ENCODE measurements around the gene CFAP61. TPM values are rescaled to one million over a fixed set of nuclear protein-coding genes. Genes with fewer than 3 reads are reported as not detected.

The CFAP61 gene
- total RNA-seq, 1 experiment from 2014 or later: 0.19 TPM

DNA sequence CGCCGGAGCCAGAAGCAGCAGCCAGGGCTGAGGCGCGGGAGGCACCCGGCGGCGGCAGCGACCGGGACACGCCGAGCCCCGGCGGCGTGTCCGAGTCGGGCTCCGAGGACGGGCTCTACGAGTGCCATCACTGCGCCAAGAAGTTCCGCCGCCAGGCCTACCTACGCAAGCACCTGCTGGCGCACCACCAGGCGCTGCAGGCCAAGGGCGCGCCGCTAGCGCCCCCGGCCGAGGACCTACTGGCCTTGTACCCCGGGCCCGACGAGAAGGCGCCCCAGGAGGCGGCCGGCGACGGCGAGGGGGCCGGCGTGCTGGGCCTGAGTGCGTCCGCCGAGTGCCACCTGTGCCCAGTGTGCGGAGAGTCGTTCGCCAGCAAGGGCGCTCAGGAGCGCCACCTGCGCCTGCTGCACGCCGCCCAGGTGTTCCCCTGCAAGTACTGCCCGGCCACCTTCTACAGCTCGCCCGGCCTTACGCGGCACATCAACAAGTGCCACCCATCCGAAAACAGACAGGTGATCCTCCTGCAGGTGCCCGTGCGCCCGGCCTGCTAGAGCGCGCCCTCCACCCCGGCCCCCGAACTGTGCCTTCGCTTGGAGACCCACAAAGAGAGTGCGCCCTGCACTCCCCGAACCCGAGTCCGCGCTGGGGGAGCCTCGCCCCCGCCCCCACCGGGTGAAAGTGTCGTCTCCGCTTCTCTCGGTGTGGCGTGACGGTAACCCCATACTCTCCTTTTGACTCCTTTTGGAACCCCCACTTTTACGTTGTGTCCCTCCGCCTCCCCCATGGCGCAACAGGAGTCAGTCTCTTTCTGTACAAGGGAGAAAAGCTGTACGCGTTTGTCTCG is 317.1 kb downstream of the CFAP61 start:
- no peak overlapping the region for H3K4me3 ChIP-seq (ENCODE audit: low read length)

DNA sequence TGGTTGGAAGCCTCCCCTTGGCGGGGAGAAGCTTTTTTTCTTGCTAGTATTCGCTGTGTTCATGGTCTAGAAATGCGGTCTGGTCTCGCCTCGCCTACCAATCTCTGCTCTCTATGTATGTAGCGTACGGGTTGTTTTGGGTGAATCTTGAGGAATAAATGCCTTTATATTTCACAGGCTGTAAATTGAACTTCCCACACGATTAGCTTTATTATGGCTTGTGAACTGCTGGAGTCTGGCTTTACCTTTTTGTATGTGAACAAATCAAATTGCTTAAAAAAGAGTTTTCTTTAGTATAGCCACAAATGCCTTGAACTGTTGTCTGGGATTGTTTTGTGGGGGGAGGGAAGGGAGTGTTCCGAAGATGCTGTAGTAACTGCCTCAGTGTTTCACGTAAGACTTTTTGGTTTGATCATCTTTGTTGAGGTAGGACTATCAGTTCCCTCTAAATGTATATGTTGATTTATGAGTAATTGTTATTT is 317.8 kb downstream of the CFAP61 start:
- H3K4me3 ChIP-seq (ENCODE audit: low read length): no peak overlapping the region
- no peak overlapping the region for H2AFZ ChIP-seq (ENCODE audit: low read length)
- H3K9ac ChIP-seq (ENCODE audit: low read length): no peak overlapping the region
- H3K79me2 ChIP-seq (ENCODE audit: low read length): no peaks in the 10 kb centered on the region
- no peaks in the 10 kb centered on the region for H3K36me3 ChIP-seq (ENCODE audit: insufficient read depth, low read length)
- no peak for DNase-seq
- H3K4me2 ChIP-seq (ENCODE audit: low read depth, low read length, poor library complexity, severe bottlenecking): no peak overlapping the region
- H3K27ac ChIP-seq (ENCODE audit: low read length): no peak overlapping the region
- H3K9me3 ChIP-seq (ENCODE audit: low read length): no peaks in the 10 kb centered on the region
- H4K20me1 ChIP-seq (ENCODE audit: insufficient read depth, low read depth, low read length): no peaks in the 10 kb centered on the region
- H3K4me1 ChIP-seq (ENCODE audit: low read length): no peaks in the 10 kb centered on the region
- no peaks in the 10 kb centered on the region for H3K9me2 ChIP-seq (replicated peaks; ENCODE audit: insufficient read depth, low read length)
- H3K27me3 ChIP-seq (ENCODE audit: low read length): no peaks in the 10 kb centered on the region

More for the DNA sequence above, 317.1 kb downstream of the CFAP61 start:
- Histone ChIP-seq H3K27me3 (ENCODE audit: low read length) (no peaks in the 10 kb centered on the region), H3K9me3 (ENCODE audit: low read length) (no peaks in the 10 kb centered on the region), H3K9me2 (replicated peaks; ENCODE audit: insufficient read depth, low read length) (no peaks in the 10 kb centered on the region), H4K20me1 (ENCODE audit: insufficient read depth, low read depth, low read length) (no peaks in the 10 kb centered on the region), H3K4me1 (ENCODE audit: low read length) (no peaks in the 10 kb centered on the region), H2AFZ (ENCODE audit: low read length) (no peak overlapping the region), H3K27ac (ENCODE audit: low read length) (no peak overlapping the region), H3K79me2 (ENCODE audit: low read length) (no peaks in the 10 kb centered on the region), H3K36me3 (ENCODE audit: insufficient read depth, low read length) (no peaks in the 10 kb centered on the region), H3K9ac (ENCODE audit: low read length) (no peak overlapping the region), H3K4me2 (ENCODE audit: low read depth, low read length, poor library complexity, severe bottlenecking) (no peak overlapping the region)
- DNase-seq: no peak

DNA sequence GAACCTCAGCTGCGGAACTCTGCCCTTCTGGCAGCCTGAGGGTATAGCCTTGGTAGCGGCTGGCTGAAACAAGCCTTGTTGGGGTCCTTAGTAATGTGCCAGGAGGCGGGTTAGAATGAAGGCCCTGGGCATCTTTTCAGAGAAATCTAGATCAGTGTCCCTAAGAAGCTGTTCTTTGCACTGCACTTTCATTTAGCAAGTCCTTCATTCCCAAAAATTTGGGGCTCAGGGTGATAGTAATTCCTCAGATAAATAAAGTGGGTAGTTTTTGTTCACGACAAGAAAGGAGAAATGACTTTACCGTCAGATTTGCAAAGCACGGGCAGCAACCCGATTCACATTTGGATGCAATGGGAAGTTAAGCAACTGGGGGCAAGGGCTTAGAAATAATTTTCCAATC is 318.8 kb downstream of the CFAP61 start:
- no peak overlapping the region for H3K9ac ChIP-seq (ENCODE audit: low read length)
- H2AFZ ChIP-seq (ENCODE audit: low read length): no peak overlapping the region
- no peak for DNase-seq
- no peaks in the 10 kb centered on the region for H3K9me3 ChIP-seq (ENCODE audit: low read length)
- no peaks in the 10 kb centered on the region for H3K36me3 ChIP-seq (ENCODE audit: insufficient read depth, low read length)
- no peaks in the 10 kb centered on the region for H4K20me1 ChIP-seq (ENCODE audit: insufficient read depth, low read depth, low read length)
- no peak overlapping the region for H3K4me2 ChIP-seq (ENCODE audit: low read depth, low read length, poor library complexity, severe bottlenecking)
- no peaks in the 10 kb centered on the region for H3K9me2 ChIP-seq (replicated peaks; ENCODE audit: insufficient read depth, low read length)
- H3K4me3 ChIP-seq (ENCODE audit: low read length): no peak overlapping the region
- H3K4me1 ChIP-seq (ENCODE audit: low read length): no peaks in the 10 kb centered on the region
- no peaks in the 10 kb centered on the region for H3K79me2 ChIP-seq (ENCODE audit: low read length)
- H3K27ac ChIP-seq (ENCODE audit: low read length): no peak overlapping the region
- H3K27me3 ChIP-seq (ENCODE audit: low read length): no peaks in the 10 kb centered on the region

DNA sequence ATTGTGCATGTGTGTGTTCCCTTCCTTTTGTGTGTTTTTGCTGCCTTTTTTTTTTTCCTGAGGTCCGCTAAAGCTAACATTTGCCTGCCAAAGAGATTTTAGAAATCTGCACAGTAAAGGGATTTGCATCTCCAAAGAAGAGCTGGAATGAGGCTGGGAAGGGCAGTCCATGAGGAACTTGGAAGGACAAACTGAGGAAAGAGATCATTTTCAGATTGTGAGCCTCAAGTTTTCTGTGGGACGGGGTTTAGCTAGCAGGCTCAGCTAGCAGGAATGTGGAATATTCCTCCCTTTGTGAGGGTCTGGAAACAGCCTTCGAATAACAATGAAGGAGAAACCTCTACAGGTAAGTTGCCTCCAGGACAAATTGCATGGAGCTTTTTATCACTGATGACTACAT is 319.3 kb downstream of the CFAP61 start:
- Histone ChIP-seq H3K9me3 (ENCODE audit: low read length) (no peaks in the 10 kb centered on the region), H3K4me3 (ENCODE audit: low read length) (no peak overlapping the region), H3K9ac (ENCODE audit: low read length) (no peak overlapping the region), H3K4me2 (ENCODE audit: low read depth, low read length, poor library complexity, severe bottlenecking) (no peak overlapping the region), H3K79me2 (ENCODE audit: low read length) (no peaks in the 10 kb centered on the region), H4K20me1 (ENCODE audit: insufficient read depth, low read depth, low read length) (no peaks in the 10 kb centered on the region), H3K4me1 (ENCODE audit: low read length) (no peaks in the 10 kb centered on the region), H3K9me2 (replicated peaks; ENCODE audit: insufficient read depth, low read length) (no peaks in the 10 kb centered on the region), H3K27me3 (ENCODE audit: low read length) (no peaks in the 10 kb centered on the region), H3K27ac (ENCODE audit: low read length) (no peak overlapping the region), H2AFZ (ENCODE audit: low read length) (no peak overlapping the region), H3K36me3 (ENCODE audit: insufficient read depth, low read length) (no peaks in the 10 kb centered on the region)
- no peak for DNase-seq

DNA sequence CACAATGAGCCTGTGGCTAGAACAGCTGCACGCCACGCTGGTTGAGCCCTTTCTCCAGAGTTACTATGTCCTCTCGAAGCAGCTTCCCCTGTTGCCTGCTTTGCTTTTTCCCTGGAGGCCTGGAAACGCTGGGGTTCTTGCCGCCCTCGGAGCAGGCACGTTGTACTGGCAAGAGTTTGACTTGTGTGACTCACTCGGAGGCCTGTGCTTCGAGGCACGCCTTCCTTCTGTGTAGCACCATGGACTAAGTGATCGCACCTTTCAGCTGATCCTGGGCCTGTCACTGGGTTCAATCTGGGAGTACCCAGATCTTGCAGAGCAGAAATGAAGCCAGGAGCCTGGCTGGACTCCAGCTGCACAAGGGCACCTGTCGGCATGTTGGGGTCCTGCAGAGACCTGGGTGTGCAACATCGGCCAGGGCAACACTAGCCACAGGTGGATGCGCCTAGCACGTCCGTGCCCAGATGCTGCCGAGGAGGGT is 320.8 kb downstream of the CFAP61 start:
- Histone ChIP-seq H3K36me3 (ENCODE audit: insufficient read depth, low read length) (no peaks in the 10 kb centered on the region), H3K9me2 (replicated peaks; ENCODE audit: insufficient read depth, low read length) (no peaks in the 10 kb centered on the region), H3K9me3 (ENCODE audit: low read length) (no peaks in the 10 kb centered on the region), H3K27me3 (ENCODE audit: low read length) (no peaks in the 10 kb centered on the region), H3K4me3 (ENCODE audit: low read length) (no peak overlapping the region), H3K79me2 (ENCODE audit: low read length) (no peaks in the 10 kb centered on the region), H3K4me2 (ENCODE audit: low read depth, low read length, poor library complexity, severe bottlenecking) (no peak overlapping the region), H2AFZ (ENCODE audit: low read length) (no peak overlapping the region), H3K9ac (ENCODE audit: low read length) (no peak overlapping the region), H3K27ac (ENCODE audit: low read length) (no peak overlapping the region), H3K4me1 (ENCODE audit: low read length) (no peaks in the 10 kb centered on the region), H4K20me1 (ENCODE audit: insufficient read depth, low read depth, low read length) (no peaks in the 10 kb centered on the region)
- no peak for DNase-seq

DNA sequence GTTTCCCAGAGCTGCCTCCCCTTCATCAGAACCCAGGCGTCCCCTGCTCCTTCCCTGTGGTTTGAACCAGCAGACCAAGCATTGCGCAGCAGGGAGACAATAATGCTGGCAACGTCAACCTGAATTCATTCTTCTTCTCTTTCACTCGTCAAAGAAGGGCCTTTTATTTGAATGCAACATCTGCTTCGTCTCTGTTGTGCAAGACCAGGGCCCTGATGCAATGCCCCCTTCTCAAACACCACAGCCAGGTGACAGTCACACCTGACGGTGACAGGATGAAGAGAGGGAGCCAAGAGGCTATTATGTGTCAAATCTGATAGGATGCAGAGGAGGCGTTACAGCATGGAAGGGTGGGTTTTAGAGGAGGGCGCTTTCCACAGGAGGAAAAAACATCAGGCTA is 323.5 kb downstream of the CFAP61 start:
- Histone ChIP-seq H3K4me1 (ENCODE audit: low read length) (no peaks in the 10 kb centered on the region), H3K4me3 (ENCODE audit: low read length) (no peak overlapping the region), H3K27me3 (ENCODE audit: low read length) (no peaks in the 10 kb centered on the region), H3K27ac (ENCODE audit: low read length) (no peak overlapping the region), H3K36me3 (ENCODE audit: insufficient read depth, low read length) (no peaks in the 10 kb centered on the region), H3K9me2 (replicated peaks; ENCODE audit: insufficient read depth, low read length) (no peaks in the 10 kb centered on the region), H3K79me2 (ENCODE audit: low read length) (no peaks in the 10 kb centered on the region), H4K20me1 (ENCODE audit: insufficient read depth, low read depth, low read length) (no peaks in the 10 kb centered on the region), H2AFZ (ENCODE audit: low read length) (no peak overlapping the region), H3K9me3 (ENCODE audit: low read length) (0 out of 2 replicates have a peak, but pooled peaks cover 3% of the 10 kb centered on the region), H3K4me2 (ENCODE audit: low read depth, low read length, poor library complexity, severe bottlenecking) (no peak overlapping the region), H3K9ac (ENCODE audit: low read length) (no peak overlapping the region)
- no peak for DNase-seq

DNA sequence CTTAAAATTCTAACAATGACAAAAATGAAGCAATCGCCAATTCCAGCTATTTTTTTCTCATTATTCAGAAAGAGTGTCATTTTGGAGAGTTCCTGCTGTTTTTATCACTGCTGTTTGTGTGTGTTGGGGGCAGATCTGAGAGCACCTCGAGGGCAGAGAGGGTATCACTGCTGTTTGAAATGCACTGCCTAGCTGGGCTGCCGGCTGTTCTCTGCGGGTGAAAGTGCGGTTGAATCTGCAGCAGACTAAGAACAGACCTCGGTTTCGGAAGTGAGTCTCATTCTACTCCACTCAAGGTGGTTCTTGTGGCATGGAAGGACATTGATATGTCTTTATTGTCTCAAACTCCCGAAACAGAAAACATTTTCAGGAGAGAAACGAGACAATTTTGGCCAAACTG is 333.9 kb downstream of the CFAP61 start:
- no peaks in the 10 kb centered on the region for H3K9me2 ChIP-seq (replicated peaks; ENCODE audit: insufficient read depth, low read length)
- H2AFZ ChIP-seq (ENCODE audit: low read length): no peak overlapping the region
- no peaks in the 10 kb centered on the region for H3K79me2 ChIP-seq (ENCODE audit: low read length)
- no peak overlapping the region for H3K4me2 ChIP-seq (ENCODE audit: low read depth, low read length, poor library complexity, severe bottlenecking)
- no peaks in the 10 kb centered on the region for H3K4me1 ChIP-seq (ENCODE audit: low read length)
- H3K9ac ChIP-seq (ENCODE audit: low read length): no peak overlapping the region
- no peaks in the 10 kb centered on the region for H4K20me1 ChIP-seq (ENCODE audit: insufficient read depth, low read depth, low read length)
- no peaks in the 10 kb centered on the region for H3K36me3 ChIP-seq (ENCODE audit: insufficient read depth, low read length)
- no peak for DNase-seq
- 0 out of 2 replicates have a peak, but pooled peaks cover under 1% of the 10 kb centered on the region for H3K9me3 ChIP-seq (ENCODE audit: low read length)
- no peaks in the 10 kb centered on the region for H3K27me3 ChIP-seq (ENCODE audit: low read length)
- H3K27ac ChIP-seq (ENCODE audit: low read length): no peak overlapping the region
- H3K4me3 ChIP-seq (ENCODE audit: low read length): no peak overlapping the region

DNA sequence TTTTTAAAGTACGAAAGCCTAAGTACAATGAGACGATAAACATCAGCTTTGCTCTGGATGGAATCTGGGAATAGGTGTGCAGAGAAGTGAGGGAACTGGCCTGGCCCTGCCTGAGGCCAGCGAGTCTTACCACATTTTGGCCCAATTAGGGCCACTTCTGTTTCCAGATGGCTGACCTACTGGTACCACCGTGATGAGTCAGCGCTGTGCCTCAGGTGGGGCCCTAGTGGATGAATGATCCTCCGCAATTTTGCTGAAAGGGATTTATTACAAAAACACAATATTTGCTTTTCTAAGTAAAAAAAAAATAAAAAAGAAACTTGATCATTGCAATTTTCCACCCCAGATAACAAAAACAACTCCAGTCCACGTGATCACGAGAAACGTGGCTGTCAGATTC is 338.1 kb downstream of the CFAP61 start:
- Histone ChIP-seq H3K79me2 (ENCODE audit: low read length) (no peaks in the 10 kb centered on the region), H3K4me3 (ENCODE audit: low read length) (no peak overlapping the region), H3K4me1 (ENCODE audit: low read length) (no peaks in the 10 kb centered on the region), H3K27ac (ENCODE audit: low read length) (no peak overlapping the region), H3K9ac (ENCODE audit: low read length) (no peak overlapping the region), H3K4me2 (ENCODE audit: low read depth, low read length, poor library complexity, severe bottlenecking) (no peak overlapping the region), H2AFZ (ENCODE audit: low read length) (no peak overlapping the region), H3K36me3 (ENCODE audit: insufficient read depth, low read length) (no peaks in the 10 kb centered on the region), H3K9me2 (replicated peaks; ENCODE audit: insufficient read depth, low read length) (no peaks in the 10 kb centered on the region), H3K9me3 (ENCODE audit: low read length) (no peaks in the 10 kb centered on the region), H3K27me3 (ENCODE audit: low read length) (no peaks in the 10 kb centered on the region), H4K20me1 (ENCODE audit: insufficient read depth, low read depth, low read length) (no peaks in the 10 kb centered on the region)
- DNase-seq: no peak

All from Karpas-422 (cell line).